Neutrophil (primary cell): ENCODE measurements around the gene LDLRAD4.

Experiments used
- H3K27ac ChIP-seq: fragments of 200-600 bp; sonication (generic); 2 replicates; pipeline ENCODE4 v1.5.1; 2016; ENCODE audit warnings: mild to moderate bottlenecking, moderate library complexity
- H3K27me3 ChIP-seq: fragments of 200-600 bp; sonication (generic); 2 replicates; pipeline ENCODE4 v1.6.0; 2016; ENCODE audit warnings: mild to moderate bottlenecking
- H3K36me3 ChIP-seq: fragments of 200-600 bp; sonication (generic); 2 replicates; pipeline ENCODE4 v1.5.1; 2017
- H3K4me1 ChIP-seq, 2 experiments: fragments of 200-600 bp in 1 of 2; sonication (generic) in 1 of 2; 1 replicate in 1 of 2; 2 replicates in 1 of 2; pipeline versions ENCODE4 v1.5.1 to v1.6.1; 2013 to 2016; ENCODE audit warnings: low read depth in 1 of 2, low read length in 1 of 2, mild to moderate bottlenecking in 1 of 2, moderate library complexity in 1 of 2; ENCODE audit not compliant: control insufficient read depth in 1 of 2, insufficient read depth in 1 of 2
- H3K4me3 ChIP-seq, 2 experiments: fragments of 200-600 bp in 1 of 2; sonication (generic) in 1 of 2; 1 replicate in 1 of 2; 2 replicates in 1 of 2; pipeline ENCODE4 v1.5.1; 2013 to 2016; ENCODE audit warnings: low read depth in 1 of 2, low read length in 1 of 2, mild to moderate bottlenecking in 1 of 2, moderate library complexity in 1 of 2
- H3K9me3 ChIP-seq: fragments of 200-600 bp; sonication (generic); 2 replicates; pipeline ENCODE4 v1.5.1; 2016
- TF ChIP-seq, protein P1 (sequence below): fragments of 200-600 bp; sonication (generic); IDR thresholded peaks from 2 replicates; pipeline ENCODE4 v1.5.1; 2016; ENCODE audit warnings: antibody characterized with exemption

The LDLRAD4 gene

DNA sequence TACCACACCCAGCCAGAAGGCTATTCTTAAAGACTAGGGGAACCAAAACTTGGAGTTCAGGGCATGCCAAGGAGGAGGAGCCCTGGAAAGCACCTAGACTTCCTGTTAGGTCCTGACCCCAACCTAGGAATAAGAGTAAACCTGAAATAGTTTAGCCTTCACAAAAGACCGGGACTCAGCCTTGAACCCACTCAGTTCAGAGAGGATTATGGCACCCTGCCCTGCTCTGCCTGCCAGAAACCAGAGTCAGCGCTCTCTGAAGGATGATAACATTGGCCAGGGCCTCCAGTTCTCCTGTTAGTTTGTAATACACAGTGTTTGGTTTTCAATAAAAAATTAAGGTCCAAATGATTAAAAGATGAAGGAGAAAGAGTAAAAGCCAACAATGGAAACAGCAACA lies 96.4 kb downstream of the LDLRAD4 start:
- Histone ChIP-seq H3K36me3 (no peaks in the 10 kb centered on the region), H3K9me3 (no peaks in the 10 kb centered on the region), H3K27me3 (peaks cover 5% of the 10 kb centered on the region), H3K27ac (no peak overlapping the region), H3K4me1 (no peaks in the 10 kb centered on the region), H3K4me3 (no peak overlapping the region)
- TF ChIP-seq, protein P1, sequence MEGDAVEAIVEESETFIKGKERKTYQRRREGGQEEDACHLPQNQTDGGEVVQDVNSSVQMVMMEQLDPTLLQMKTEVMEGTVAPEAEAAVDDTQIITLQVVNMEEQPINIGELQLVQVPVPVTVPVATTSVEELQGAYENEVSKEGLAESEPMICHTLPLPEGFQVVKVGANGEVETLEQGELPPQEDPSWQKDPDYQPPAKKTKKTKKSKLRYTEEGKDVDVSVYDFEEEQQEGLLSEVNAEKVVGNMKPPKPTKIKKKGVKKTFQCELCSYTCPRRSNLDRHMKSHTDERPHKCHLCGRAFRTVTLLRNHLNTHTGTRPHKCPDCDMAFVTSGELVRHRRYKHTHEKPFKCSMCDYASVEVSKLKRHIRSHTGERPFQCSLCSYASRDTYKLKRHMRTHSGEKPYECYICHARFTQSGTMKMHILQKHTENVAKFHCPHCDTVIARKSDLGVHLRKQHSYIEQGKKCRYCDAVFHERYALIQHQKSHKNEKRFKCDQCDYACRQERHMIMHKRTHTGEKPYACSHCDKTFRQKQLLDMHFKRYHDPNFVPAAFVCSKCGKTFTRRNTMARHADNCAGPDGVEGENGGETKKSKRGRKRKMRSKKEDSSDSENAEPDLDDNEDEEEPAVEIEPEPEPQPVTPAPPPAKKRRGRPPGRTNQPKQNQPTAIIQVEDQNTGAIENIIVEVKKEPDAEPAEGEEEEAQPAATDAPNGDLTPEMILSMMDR = no peak

DNA sequence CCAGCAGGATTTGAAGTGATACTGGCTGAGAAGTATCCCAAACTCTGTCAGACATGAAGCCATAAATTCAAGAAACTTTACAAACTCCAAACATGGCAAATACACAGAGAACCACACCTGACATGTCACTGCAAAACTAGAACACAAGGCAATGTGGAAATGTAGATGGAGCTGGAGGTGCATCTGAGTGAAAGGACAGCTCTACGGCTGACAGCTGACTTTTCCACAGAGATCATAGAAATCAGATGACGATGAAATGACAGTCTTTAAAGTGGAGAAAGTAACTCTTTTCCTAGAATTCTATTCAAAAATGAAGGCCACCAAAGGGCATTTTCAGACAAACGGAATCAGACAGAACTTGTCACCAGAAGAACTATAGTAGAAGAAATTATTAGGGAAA lies 97.5 kb downstream of the LDLRAD4 start:
- H3K9me3 ChIP-seq = no peaks in the 10 kb centered on the region
- TF ChIP-seq, protein P1 = no peak
- H3K27ac ChIP-seq = no peak overlapping the region
- no peaks in the 10 kb centered on the region for H3K4me1 ChIP-seq
- H3K36me3 ChIP-seq = no peaks in the 10 kb centered on the region
- H3K27me3 ChIP-seq = peaks cover 5% of the 10 kb centered on the region
- H3K4me3 ChIP-seq = no peak overlapping the region

DNA sequence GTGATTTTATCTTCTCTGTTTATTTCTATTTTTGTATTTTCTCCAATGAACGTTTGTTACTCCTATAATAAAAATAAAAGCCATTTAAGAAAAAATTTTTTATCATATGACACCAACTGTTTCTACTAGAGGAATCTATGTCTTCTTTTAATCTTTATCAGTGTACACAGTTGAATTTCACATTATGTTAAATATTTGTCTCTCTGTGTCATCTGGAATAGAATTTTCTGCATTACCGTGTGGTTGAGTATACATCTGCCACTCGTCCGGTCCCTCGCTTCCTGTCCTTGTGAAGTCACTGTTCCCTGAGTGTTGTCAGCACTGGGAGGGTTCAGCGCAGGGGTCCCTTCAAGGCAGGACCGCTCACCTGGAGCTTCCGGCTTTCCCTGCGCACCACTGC lies 99.2 kb downstream of the LDLRAD4 start:
- H3K27me3 ChIP-seq = peaks cover 5% of the 10 kb centered on the region
- no peaks in the 10 kb centered on the region for H3K4me1 ChIP-seq
- no peak overlapping the region for H3K27ac ChIP-seq
- H3K9me3 ChIP-seq = no peaks in the 10 kb centered on the region
- no peaks in the 10 kb centered on the region for H3K36me3 ChIP-seq
- TF ChIP-seq, protein P1 = no peak
- H3K4me3 ChIP-seq = no peak overlapping the region

DNA sequence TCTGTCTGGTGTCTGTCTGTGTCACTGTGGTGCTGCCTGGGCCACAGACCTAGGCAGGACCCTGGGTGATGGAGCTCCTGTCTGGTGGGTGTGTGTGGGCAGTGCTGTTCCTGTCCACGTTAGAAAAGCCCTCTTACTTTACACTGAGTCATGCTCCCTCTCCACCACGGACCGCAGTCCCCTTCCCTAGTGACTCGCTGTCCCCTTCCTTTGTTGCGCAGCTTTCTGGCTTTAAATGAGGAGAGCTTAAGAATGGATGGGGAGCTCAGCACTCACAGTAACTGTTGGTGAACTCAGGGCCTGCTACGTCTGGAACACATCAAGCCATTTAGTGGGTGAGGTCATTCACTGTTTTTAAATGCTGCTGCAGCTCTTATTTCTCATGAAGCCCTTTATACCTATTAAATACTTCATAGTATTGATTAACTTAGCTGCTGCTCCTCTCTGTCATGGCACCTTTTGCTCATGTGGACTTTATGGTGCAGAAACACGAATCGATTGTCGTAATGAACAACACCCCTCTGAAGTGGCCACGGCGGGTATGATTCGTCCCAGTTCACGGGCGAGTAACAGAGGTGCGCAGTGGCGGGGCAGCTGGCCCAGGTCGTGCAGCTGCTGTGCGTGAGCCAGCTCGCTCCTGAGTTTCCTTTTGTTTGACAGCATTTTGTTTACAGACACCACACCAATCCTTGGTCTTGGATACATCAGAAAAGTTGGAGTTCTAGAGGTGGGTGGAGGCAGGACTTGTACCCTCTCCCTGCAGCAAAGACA lies 100.4 kb downstream of the LDLRAD4 start:
- TF ChIP-seq, protein P1 = no peak
- Histone ChIP-seq H3K9me3 (no peaks in the 10 kb centered on the region), H3K36me3 (no peaks in the 10 kb centered on the region), H3K27me3 (no peaks in the 10 kb centered on the region), H3K27ac (no peak overlapping the region), H3K4me1 (no peaks in the 10 kb centered on the region), H3K4me3 (no peak overlapping the region)

- TF ChIP-seq, protein P1 = no peak
- Histone ChIP-seq H3K4me1 (no peaks in the 10 kb centered on the region), H3K9me3 (no peaks in the 10 kb centered on the region), H3K4me3 (no peak overlapping the region), H3K27me3 (no peaks in the 10 kb centered on the region), H3K27ac (no peak overlapping the region), H3K36me3 (no peaks in the 10 kb centered on the region)
Observed at GRCh38 chr18:13319629-13320028, 101.1 kb downstream of the LDLRAD4 start.
